Psoas muscle (tissue), 8 donors: Measurements from ENCODE around the gene SUPT5H. TPM values are rescaled to one million over a fixed set of nuclear protein-coding genes. Genes with fewer than 3 reads are reported as not detected.

Source experiments
- ATAC-seq, 4 donors: fragments of 200-7000 bp; cut with Tn5 transposase; one replicate each; pipeline ENCODE4 v1.9.1; 2020; ENCODE audit warnings: moderate library complexity in 3 of 4, mild to moderate bottlenecking in 2 of 4
- DNase-seq, 2 donors: peaks; one replicate each; pipeline ENCODE4 v3.0.0-alpha.2; 2020
- H3K27ac ChIP-seq: fragments of 200-600 bp; one replicate; pipeline ENCODE4 v1.8.0; 2022
- H3K27me3 ChIP-seq, 3 donors: fragments of 200-600 bp in 1 of 3; one replicate each; pipeline versions ENCODE4 v1.6.1 to v1.8.0; 2013 to 2022; ENCODE audit warnings: low read length in 2 of 3, mild to moderate bottlenecking in 2 of 3, moderate library complexity in 1 of 3; ENCODE audit not compliant: insufficient read depth in 3 of 3
- H3K36me3 ChIP-seq, 2 donors: fragments of 200-600 bp in 1 of 2; one replicate each; pipeline versions ENCODE4 v1.6.1 to v1.8.0; 2013 to 2022; ENCODE audit warnings: low read depth in 1 of 2, mild to moderate bottlenecking in 1 of 2, moderate library complexity in 1 of 2; ENCODE audit not compliant: insufficient read depth in 1 of 2
- H3K4me1 ChIP-seq: fragments of 200-600 bp; one replicate; pipeline ENCODE4 v1.8.0; 2022
- H3K4me3 ChIP-seq: fragments of 200-600 bp; one replicate; pipeline ENCODE4 v1.8.0; 2022; ENCODE audit warnings: mild to moderate bottlenecking
- H3K9me3 ChIP-seq: fragments of 200-600 bp; one replicate; pipeline ENCODE4 v1.8.0; 2022
- WGBS, 3 donors: extraction: QIAGEN DNeasy Blood & Tissue Kit; methylation state at CpG; one replicate each; pipeline versions ENCODE4 v1.1.6 to v1.1.7; 2013; 5-methylcytosine and 5-hydroxymethylcytosine counted together
- intact Hi-C, 2 donors: fragments of 100-400 bp; cut with DNase I; formaldehyde crosslinking; loops; one replicate each; pipeline versions ENCODE4 v1.11.0 to v1.14.2; 2022
- polyA plus RNA-seq, 3 donors: library from polyadenylated mRNA; stranded (reverse); fragments of 200-250 nt; gene quantifications; one replicate each; pipeline ENCODE4 v1.2.3, GENCODE V29; 2013
- total RNA-seq, 4 donors: library from RNA; stranded (reverse); fragmentation: NEBNext Ultra II Directional in 2 of 4; extraction: Animal tissue kit (Norgen Biotek cat#: 25700) in 2 of 4; gene quantifications; one replicate each; pipeline versions ENCODE4 v1.2.1 to v1.2.4, GENCODE V29; 2021 to 2023
- TF ChIP-seq, protein P1 (sequence below): fragments of 200-600 bp; IDR thresholded peaks from one replicate; pipeline ENCODE4 v1.8.0; 2022; ENCODE audit warnings: antibody characterized with exemption
- donor health status: healthy with polysubstance abuse.
- donor health status: DM: no; HTN: no; CAD: no; lungs with moderate emphysema.
- donor health status: Bipolar disorder and iron deficiency.
- donor health status: healthy.
- donor health status: DM: yes; HTN: yes; CAD: no.
- donor health status: DM: no; HTN: no; CAD: no.
- donor health status: DM: no; HTN: no; CAD: no.
- donor health status: DM: yes; HTN: yes; CAD: no.

The SUPT5H gene
- total and polyA plus RNA-seq, 7 donors: 60.7 to 97.1 (median 82.7) TPM

DNA sequence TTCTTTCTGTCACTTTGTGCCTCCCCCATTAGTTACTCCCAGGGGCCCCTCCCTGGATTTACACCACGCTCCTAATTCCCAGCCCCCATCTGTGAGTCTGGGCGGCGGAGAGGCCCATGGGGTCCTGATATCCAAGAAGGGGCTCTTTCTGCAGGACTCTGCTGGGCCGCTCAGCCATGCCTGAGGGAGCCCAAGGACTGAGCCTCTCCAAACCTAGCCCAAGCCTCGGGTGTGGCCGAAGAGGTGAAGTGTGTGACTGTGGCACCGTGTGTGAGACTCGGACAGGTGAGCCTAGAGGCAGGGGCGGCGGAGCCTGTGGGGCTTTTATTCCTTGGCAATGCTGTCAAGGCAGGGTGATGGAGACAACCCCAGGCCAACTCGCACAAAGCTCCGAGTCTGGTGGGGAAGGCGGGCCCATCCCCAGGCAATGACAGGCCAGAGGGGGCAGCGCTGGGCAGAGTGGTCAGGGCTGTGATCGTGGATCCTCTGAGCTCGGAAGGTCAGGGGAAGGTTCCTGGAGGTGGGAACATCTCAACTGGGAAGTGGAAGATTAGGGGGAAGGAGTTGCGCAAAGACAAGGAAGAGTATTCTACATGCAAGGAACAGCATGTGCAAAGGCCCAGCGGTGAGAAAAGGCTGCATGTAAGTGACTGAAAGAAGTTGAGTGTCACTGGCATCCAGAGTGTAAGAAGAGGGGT, 31.3 kb upstream of the SUPT5H start:
- Histone ChIP-seq H3K4me1 (peaks cover 14% of the 10 kb centered on the region), H3K27ac (peak overlapping the region; percentile 96), H3K27me3 (no peaks in the 10 kb centered on the region), H3K4me3 (peak overlapping the region; percentile 97), H3K9me3 (no peaks in the 10 kb centered on the region), H3K36me3 (peaks cover 0 to 8% of the 10 kb centered on the region in 2 donors)
- ATAC-seq (no peak), DNase-seq (peak in 1 of 2 donors; percentile 67)
- TF ChIP-seq, protein P1, sequence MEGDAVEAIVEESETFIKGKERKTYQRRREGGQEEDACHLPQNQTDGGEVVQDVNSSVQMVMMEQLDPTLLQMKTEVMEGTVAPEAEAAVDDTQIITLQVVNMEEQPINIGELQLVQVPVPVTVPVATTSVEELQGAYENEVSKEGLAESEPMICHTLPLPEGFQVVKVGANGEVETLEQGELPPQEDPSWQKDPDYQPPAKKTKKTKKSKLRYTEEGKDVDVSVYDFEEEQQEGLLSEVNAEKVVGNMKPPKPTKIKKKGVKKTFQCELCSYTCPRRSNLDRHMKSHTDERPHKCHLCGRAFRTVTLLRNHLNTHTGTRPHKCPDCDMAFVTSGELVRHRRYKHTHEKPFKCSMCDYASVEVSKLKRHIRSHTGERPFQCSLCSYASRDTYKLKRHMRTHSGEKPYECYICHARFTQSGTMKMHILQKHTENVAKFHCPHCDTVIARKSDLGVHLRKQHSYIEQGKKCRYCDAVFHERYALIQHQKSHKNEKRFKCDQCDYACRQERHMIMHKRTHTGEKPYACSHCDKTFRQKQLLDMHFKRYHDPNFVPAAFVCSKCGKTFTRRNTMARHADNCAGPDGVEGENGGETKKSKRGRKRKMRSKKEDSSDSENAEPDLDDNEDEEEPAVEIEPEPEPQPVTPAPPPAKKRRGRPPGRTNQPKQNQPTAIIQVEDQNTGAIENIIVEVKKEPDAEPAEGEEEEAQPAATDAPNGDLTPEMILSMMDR: no peak
- 43 to 52% (median 50%) methylated on average over 18 of the region's 18 CpGs for WGBS, 3 donors
- intact Hi-C loops: loop anchor here (2.0 to 10.0 kb wide), 4 partner anchors 15 to 289 kb away; partner anchors contain the start of genes PAK4 (in 1 of the 2), RPS16 (in 1 of the 2) and SAMD4B (in 1 of the 2)

DNA sequence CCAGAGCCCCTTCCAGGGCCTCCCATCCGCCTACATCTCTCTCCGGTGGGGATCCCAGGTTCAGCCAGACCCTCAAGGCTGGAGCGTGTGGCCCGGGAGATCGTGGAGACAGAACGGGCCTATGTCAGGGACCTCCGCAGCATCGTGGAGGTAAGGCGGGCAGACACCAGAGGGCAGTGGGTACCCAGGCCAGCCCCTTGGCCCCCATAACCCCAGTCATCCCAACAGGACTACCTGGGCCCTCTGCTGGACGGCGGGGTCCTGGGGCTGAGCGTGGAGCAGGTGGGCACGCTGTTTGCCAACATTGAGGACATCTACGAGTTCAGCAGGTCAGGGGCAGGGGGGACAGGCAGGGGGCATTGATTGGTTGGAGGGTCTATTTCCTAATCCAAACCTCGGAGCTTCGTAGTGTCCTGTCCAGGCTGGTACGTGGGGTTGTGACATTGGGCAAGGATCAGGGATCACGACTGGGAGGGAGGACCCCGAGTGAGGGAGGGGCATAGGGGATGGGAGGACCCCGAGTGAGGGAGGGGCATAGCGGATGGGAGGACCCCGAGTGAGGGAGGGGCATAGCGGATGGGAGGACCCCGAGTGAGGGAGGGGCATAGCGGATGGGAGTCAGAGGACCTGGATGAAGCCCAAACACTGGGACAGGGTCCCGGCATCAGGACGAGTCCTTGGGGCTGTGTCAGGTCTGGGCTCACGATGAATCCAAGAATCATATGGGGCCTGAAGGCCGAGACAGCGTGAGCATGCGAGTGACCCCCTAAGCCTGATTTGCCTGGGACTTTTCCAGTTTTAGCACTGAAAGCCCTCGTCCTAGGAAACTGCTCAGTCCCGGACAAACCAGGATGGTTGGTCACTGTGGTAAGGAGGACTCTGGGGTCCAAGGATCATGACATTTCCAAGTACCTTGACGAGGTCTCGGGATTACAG, 30.0 kb upstream of the SUPT5H start:
- no peak for DNase-seq
- Histone ChIP-seq H3K27me3 (no peaks in the 10 kb centered on the region), H3K4me3 (peak overlapping the region; percentile 97), H3K36me3 (peaks cover 0 to 10% of the 10 kb centered on the region in 2 donors), H3K4me1 (peaks cover 13% of the 10 kb centered on the region), H3K27ac (no peak overlapping the region), H3K9me3 (no peaks in the 10 kb centered on the region)
- intact Hi-C loops: loop anchor here (5.0 to 10.0 kb wide), 2 partner anchors 33 to 291 kb away; partner anchors contain the start of gene PAK4 (in 1 of the 2)
- 66 to 72% (median 67%) methylated on average over 35 of the region's 35 CpGs for WGBS, 3 donors
- TF ChIP-seq, protein P1: no peak
- ATAC-seq: no peak

DNA sequence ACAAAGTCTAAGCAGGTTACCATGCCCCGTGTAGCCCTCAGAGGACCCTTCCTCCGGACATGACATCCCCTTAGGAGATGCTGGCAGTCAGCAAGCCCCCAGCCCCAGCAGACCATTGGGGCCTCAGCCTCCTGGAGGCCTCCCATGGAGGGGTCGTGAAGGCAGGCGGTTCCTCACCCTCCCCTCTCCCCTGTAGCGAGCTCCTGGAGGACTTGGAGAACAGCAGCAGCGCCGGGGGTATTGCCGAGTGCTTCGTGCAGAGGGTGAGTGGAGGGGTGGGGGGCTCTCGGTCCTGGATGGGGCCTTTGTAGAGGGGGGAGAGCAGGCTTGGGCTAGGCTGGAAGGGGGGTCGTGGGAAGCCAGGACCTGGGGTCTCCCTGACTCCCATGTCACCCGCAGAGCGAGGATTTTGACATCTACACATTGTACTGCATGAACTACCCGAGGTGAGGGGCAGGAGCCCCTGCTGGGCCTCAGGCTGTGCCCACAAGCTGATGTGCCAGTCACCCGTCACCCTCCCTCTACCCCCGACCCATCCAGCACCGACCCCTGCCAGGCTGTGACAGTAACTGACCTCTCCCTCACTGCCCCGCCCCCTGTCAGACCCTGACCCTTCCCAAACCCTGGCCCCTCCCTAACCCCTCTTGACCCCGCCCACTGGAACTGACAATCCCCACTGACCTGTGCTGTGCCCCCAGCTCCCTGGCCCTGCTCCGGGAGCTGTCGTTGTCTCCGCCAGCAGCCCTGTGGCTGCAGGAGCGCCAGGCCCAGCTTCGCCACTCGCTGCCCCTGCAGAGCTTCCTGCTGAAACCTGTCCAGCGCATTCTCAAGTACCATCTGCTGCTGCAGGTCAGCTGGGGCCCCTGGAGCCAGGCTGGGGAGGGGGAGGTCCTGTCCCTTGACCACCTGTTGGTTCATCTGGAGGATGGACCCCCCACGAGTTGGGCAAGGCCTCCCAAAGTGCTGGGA, 28.9 kb upstream of the SUPT5H start:
- ATAC-seq (no peak), DNase-seq (no peak)
- H3K27ac ChIP-seq: no peak overlapping the region
- intact Hi-C loops: loop anchor here (5.0 to 10.0 kb wide), 2 partner anchors 34 to 292 kb away; partner anchors contain the start of gene PAK4 (in 1 of the 2)
- H3K9me3 ChIP-seq: no peaks in the 10 kb centered on the region
- peaks cover 0 to 15% of the 10 kb centered on the region in 2 donors for H3K36me3 ChIP-seq
- TF ChIP-seq, protein P1: no peak
- H3K4me3 ChIP-seq: no peak overlapping the region
- no peaks in the 10 kb centered on the region for H3K27me3 ChIP-seq
- 75 to 79% (median 76%) methylated on average over 23 to 27 of the region's 27 CpGs for WGBS, 3 donors
- peaks cover 2% of the 10 kb centered on the region for H3K4me1 ChIP-seq
